HL-60 (cell line): ENCODE measurements around the gene EIF4A3.

Source experiments
- DNase-seq, 2 experiments: peaks; one replicate each; pipeline ENCODE4 v3.0.0-alpha.2; 2010 to 2020; ENCODE audit warnings: low read depth in 1 of 2, low spot score in 1 of 2
- H3K27ac ChIP-seq: fragments of 250-450 bp; sonication (Bioruptor Pico); replicated peaks from 2 replicates; pipeline ENCODE4 v1.5.1; 2020; ENCODE audit warnings: mild to moderate bottlenecking, moderate library complexity
- H3K27me3 ChIP-seq: fragments of 250-450 bp; sonication (Bioruptor Pico); 2 replicates; pipeline ENCODE4 v1.5.1; 2021; ENCODE audit warnings: mild to moderate bottlenecking, moderate library complexity; ENCODE audit not compliant: insufficient read depth, poor library complexity, severe bottlenecking
- H3K4me3 ChIP-seq: replicated peaks from 2 replicates; pipeline ENCODE4 v1.5.1; 2011; ENCODE audit warnings: mild to moderate bottlenecking, control low read depth, low read length; ENCODE audit not compliant: insufficient read depth
- GABPA ChIP-seq: IDR thresholded peaks from 2 replicates; pipeline ENCODE4 v1.6.1; 2012; ENCODE audit warnings: low read depth
- POLR2AphosphoS5 ChIP-seq: IDR thresholded peaks from 2 replicates; pipeline ENCODE4 v1.6.1; 2012; ENCODE audit warnings: low read depth
- REST ChIP-seq: IDR thresholded peaks from 2 replicates; pipeline ENCODE4 v1.6.1; 2012; ENCODE audit warnings: low read depth; ENCODE audit not compliant: insufficient replicate concordance
- SPI1 ChIP-seq: IDR thresholded peaks from 2 replicates; pipeline ENCODE4 v1.6.1; 2012; ENCODE audit warnings: low read depth, mild to moderate bottlenecking, borderline replicate concordance
- TF ChIP-seq, protein P1 (sequence below): IDR thresholded peaks from one replicate; pipeline ENCODE4 v1.5.1; 2011; ENCODE audit warnings: low read length, control low read depth, inconsistent platforms; ENCODE audit not compliant: insufficient read depth

Gene EIF4A3

GRCh38 chr17:80104321-80104955 is 42.5 kb downstream of the EIF4A3 start:
- Histone ChIP-seq H3K27me3 (peaks cover 13% of the 10 kb centered on the region), H3K4me3 (no peak overlapping the region), H3K27ac (no peak overlapping the region)
- DNase-seq = no peak
- TF ChIP-seq GABPA (no peak), POLR2AphosphoS5 (no peak), REST (no peak), SPI1 (no peak)
- TF ChIP-seq, protein P1, sequence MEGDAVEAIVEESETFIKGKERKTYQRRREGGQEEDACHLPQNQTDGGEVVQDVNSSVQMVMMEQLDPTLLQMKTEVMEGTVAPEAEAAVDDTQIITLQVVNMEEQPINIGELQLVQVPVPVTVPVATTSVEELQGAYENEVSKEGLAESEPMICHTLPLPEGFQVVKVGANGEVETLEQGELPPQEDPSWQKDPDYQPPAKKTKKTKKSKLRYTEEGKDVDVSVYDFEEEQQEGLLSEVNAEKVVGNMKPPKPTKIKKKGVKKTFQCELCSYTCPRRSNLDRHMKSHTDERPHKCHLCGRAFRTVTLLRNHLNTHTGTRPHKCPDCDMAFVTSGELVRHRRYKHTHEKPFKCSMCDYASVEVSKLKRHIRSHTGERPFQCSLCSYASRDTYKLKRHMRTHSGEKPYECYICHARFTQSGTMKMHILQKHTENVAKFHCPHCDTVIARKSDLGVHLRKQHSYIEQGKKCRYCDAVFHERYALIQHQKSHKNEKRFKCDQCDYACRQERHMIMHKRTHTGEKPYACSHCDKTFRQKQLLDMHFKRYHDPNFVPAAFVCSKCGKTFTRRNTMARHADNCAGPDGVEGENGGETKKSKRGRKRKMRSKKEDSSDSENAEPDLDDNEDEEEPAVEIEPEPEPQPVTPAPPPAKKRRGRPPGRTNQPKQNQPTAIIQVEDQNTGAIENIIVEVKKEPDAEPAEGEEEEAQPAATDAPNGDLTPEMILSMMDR = no peak

GRCh38 chr17:80103449-80104085 is 43.4 kb downstream of the EIF4A3 start:
- DNase-seq = no peak
- TF ChIP-seq SPI1 (no peak), REST (no peak), POLR2AphosphoS5 (no peak), GABPA (no peak)
- TF ChIP-seq, protein P1 = no peak
- H3K4me3 ChIP-seq = no peak overlapping the region
- H3K27ac ChIP-seq = no peak overlapping the region
- peaks cover 13% of the 10 kb centered on the region for H3K27me3 ChIP-seq

- no peak overlapping the region for H3K27ac ChIP-seq
- H3K4me3 ChIP-seq = no peak overlapping the region
- TF ChIP-seq SPI1 = no peak
- TF ChIP-seq GABPA = no peak
- TF ChIP-seq REST = no peak
- TF ChIP-seq POLR2AphosphoS5 = no peak
- TF ChIP-seq, protein P1 = no peak
- peaks cover 13% of the 10 kb centered on the region for H3K27me3 ChIP-seq
- DNase-seq = no peak
Observed at GRCh38 chr17:80102664-80103448, 44.1 kb downstream of the EIF4A3 start.
